ENCODE results near the gene BFSP2. TPM values are rescaled to one million over a fixed set of nuclear protein-coding genes. Genes with fewer than 3 reads are reported as not detected.

Gene BFSP2
- total RNA-seq, 1 donor from 2014 or later = not detected

DNA sequence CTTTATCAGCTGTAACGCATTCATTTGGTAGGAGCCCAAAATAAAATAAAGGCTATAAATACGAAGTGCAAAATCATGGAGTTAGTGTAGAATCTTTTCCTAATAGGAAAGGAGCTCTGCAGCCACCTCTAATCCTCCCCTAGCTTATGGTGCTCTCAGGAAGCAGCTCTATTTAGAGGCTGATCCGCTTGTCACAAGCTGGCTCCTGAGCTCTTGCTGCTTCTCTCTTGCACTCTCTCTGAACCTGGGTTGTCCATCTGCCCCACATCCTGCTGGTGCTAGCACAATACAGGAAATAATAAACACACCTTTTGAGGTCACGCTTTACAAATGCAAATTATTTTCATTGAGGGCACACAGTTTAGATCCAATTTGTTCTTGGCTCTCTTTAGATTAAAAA, 37.3 kb upstream of the BFSP2 start:
- Mint-ChIP-seq H3K27ac (ENCODE audit: unreplicated experiment) (no peak overlapping the region), H3K27me3 (ENCODE audit: unreplicated experiment) (no peaks in the 10 kb centered on the region), H3K36me3 (ENCODE audit: unreplicated experiment) (no peaks in the 10 kb centered on the region), H3K4me1 (ENCODE audit: low read depth, unreplicated experiment) (no peaks in the 10 kb centered on the region), H3K4me3 (ENCODE audit: unreplicated experiment) (no peak overlapping the region), H3K9me3 (ENCODE audit: unreplicated experiment) (no peaks in the 10 kb centered on the region)
- no peak for TF ChIP-seq CTCF (IDR thresholded peaks at IDR 0.05; ENCODE audit: partially characterized antibody, unreplicated experiment)
- DNase-seq = no peak

DNA sequence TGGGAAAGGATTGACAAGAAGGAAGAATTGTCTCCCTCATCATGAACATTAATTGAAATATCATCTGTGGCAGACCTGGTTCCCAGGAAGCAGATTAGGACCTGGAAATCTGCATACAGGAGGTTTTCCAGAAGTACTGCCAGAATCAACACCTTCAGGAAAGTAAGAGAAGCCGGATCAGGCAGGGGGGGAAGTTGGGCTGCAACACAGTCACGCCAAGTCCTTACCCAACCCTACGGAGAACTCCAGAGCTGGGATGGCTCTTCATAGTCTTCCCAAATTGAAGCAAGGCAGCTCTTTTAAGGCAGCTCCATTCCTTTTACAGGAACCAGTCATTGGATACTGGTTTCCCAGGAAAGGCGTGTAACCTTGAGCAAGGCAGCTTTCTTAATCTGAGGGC, 35.2 kb upstream of the BFSP2 start:
- TF ChIP-seq CTCF (IDR thresholded peaks at IDR 0.05; ENCODE audit: partially characterized antibody, unreplicated experiment) = no peak
- H3K4me1 Mint-ChIP-seq (ENCODE audit: low read depth, unreplicated experiment) = peaks cover 5% of the 10 kb centered on the region
- H3K9me3 Mint-ChIP-seq (ENCODE audit: unreplicated experiment) = no peaks in the 10 kb centered on the region
- H3K4me3 Mint-ChIP-seq (ENCODE audit: unreplicated experiment) = no peak overlapping the region
- H3K27me3 Mint-ChIP-seq (ENCODE audit: unreplicated experiment) = no peaks in the 10 kb centered on the region
- no peak for DNase-seq
- H3K36me3 Mint-ChIP-seq (ENCODE audit: unreplicated experiment) = no peaks in the 10 kb centered on the region
- no peak overlapping the region for H3K27ac Mint-ChIP-seq (ENCODE audit: unreplicated experiment)

DNA sequence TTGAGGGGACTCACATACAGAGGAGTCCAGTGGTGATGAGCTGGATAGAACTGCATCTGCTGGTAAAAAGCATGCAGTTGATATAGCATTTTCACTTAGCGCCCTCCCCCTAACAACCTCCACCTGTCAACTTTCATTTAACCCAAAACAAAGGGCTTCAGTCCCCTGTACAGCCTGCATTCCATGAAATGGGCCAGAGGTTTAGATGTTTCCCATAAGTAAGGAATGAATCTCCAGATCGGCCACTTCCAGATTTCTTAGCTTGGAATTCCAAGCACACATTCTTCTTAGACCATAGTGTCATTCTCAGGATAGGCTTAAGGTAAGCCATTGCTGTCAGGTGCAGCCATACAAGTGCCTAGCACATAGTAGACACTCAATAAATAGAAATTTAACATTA, 32.9 kb upstream of the BFSP2 start:
- H3K36me3 Mint-ChIP-seq (ENCODE audit: unreplicated experiment) = no peaks in the 10 kb centered on the region
- no peaks in the 10 kb centered on the region for H3K27me3 Mint-ChIP-seq (ENCODE audit: unreplicated experiment)
- no peak for TF ChIP-seq CTCF (IDR thresholded peaks at IDR 0.05; ENCODE audit: partially characterized antibody, unreplicated experiment)
- H3K4me3 Mint-ChIP-seq (ENCODE audit: unreplicated experiment) = no peak overlapping the region
- no peaks in the 10 kb centered on the region for H3K9me3 Mint-ChIP-seq (ENCODE audit: unreplicated experiment)
- DNase-seq = no peak
- no peak overlapping the region for H3K27ac Mint-ChIP-seq (ENCODE audit: unreplicated experiment)
- peaks cover 5% of the 10 kb centered on the region for H3K4me1 Mint-ChIP-seq (ENCODE audit: low read depth, unreplicated experiment)

GRCh38 chr3:133367403-133367802, 32.5 kb upstream of the BFSP2 start:
- Mint-ChIP-seq H3K36me3 (ENCODE audit: unreplicated experiment) (no peaks in the 10 kb centered on the region), H3K4me1 (ENCODE audit: low read depth, unreplicated experiment) (peaks cover 5% of the 10 kb centered on the region), H3K4me3 (ENCODE audit: unreplicated experiment) (no peak overlapping the region), H3K27ac (ENCODE audit: unreplicated experiment) (no peak overlapping the region), H3K9me3 (ENCODE audit: unreplicated experiment) (no peaks in the 10 kb centered on the region), H3K27me3 (ENCODE audit: unreplicated experiment) (no peaks in the 10 kb centered on the region)
- TF ChIP-seq CTCF (IDR thresholded peaks at IDR 0.05; ENCODE audit: partially characterized antibody, unreplicated experiment) = no peak
- DNase-seq = no peak

GRCh38 chr3:133367956-133368355, 31.9 kb upstream of the BFSP2 start:
- Mint-ChIP-seq H3K4me3 (ENCODE audit: unreplicated experiment) (no peak overlapping the region), H3K4me1 (ENCODE audit: low read depth, unreplicated experiment) (peaks cover 5% of the 10 kb centered on the region), H3K27ac (ENCODE audit: unreplicated experiment) (no peak overlapping the region), H3K36me3 (ENCODE audit: unreplicated experiment) (no peaks in the 10 kb centered on the region), H3K9me3 (ENCODE audit: unreplicated experiment) (no peaks in the 10 kb centered on the region), H3K27me3 (ENCODE audit: unreplicated experiment) (no peaks in the 10 kb centered on the region)
- no peak for TF ChIP-seq CTCF (IDR thresholded peaks at IDR 0.05; ENCODE audit: partially characterized antibody, unreplicated experiment)
- no peak for DNase-seq

Data from glutamatergic neuron (in vitro differentiated cells).